Panc1 (cell line): Measurements from ENCODE around the gene RRAS2. TPM values are rescaled to one million over a fixed set of nuclear protein-coding genes. Genes with fewer than 3 reads are reported as not detected.

Source experiments
- ATAC-seq: fragments of 200-7000 bp; cut with Tn5 transposase; 2 replicates; pipeline ENCODE4 v1.9.1; 2020; ENCODE audit warnings: mild to moderate bottlenecking, moderate library complexity
- BruUV-seq: library from RNA; stranded (reverse); fragments of 400-500 nt; replicated peaks from 2 replicates; lab custom pipeline; 2021; lab: Mats Ljungman, UMichigan
- CTCF ChIA-PET: fragments of 300-600 bp; sonication (Branson Sonifier 250); formaldehyde crosslinking; loops from one replicate; lab custom pipeline; 2022; ENCODE audit warnings: antibody characterized with exemption; lab: Charles Lee
- POLR2A ChIA-PET: fragments of 300-600 bp; sonication (Branson Sonifier 250); formaldehyde crosslinking; loops from one replicate; lab custom pipeline; 2022; ENCODE audit warnings: antibody characterized with exemption; lab: Charles Lee
- DNase-seq: peaks from one replicate; pipeline ENCODE4 v3.0.0-alpha.2; 2010; ENCODE audit warnings: low read depth, low spot score
- H3K27ac ChIP-seq: 2 replicates; pipeline ENCODE4 v1.5.1; 2011; ENCODE audit warnings: mild to moderate bottlenecking, low read length, inconsistent platforms
- H3K27me3 ChIP-seq: fragments of 200-500 bp; sonication (Bioruptor generic); 2 replicates; pipeline ENCODE4 v1.6.0; 2014; ENCODE audit warnings: low read length, inconsistent platforms; ENCODE audit not compliant: control insufficient read depth, insufficient read depth
- H3K36me3 ChIP-seq: fragments of 200-500 bp; sonication (Bioruptor generic); 2 replicates; pipeline ENCODE4 v1.5.1; 2014; ENCODE audit warnings: inconsistent platforms, mild to moderate bottlenecking, low read length, moderate library complexity; ENCODE audit not compliant: control insufficient read depth, insufficient read depth
- H3K4me1 ChIP-seq: 2 replicates; pipeline ENCODE4 v1.5.1; 2011; ENCODE audit warnings: inconsistent platforms, mild to moderate bottlenecking, low read length, moderate library complexity; ENCODE audit not compliant: control insufficient read depth, insufficient read depth
- H3K4me3 ChIP-seq, 2 experiments: 2 replicates each; pipeline ENCODE4 v1.5.1; 2011 to 2012; ENCODE audit warnings: low read depth in 2 of 2, low read length in 2 of 2, mild to moderate bottlenecking in 2 of 2, inconsistent platforms in 1 of 2, moderate library complexity in 1 of 2
- H3K9me3 ChIP-seq: fragments of 200-500 bp; sonication (Bioruptor generic); 2 replicates; pipeline ENCODE4 v1.5.1; 2014; ENCODE audit warnings: low read depth, mild to moderate bottlenecking, inconsistent platforms, low read length, moderate library complexity; ENCODE audit not compliant: control insufficient read depth, insufficient read depth
- CTCF ChIP-seq: fragments of 450-650 bp; IDR thresholded peaks from 2 replicates; pipeline ENCODE4 v1.5.1; 2017; ENCODE audit warnings: mild to moderate bottlenecking
- POLR2AphosphoS5 ChIP-seq: IDR thresholded peaks from 2 replicates; pipeline ENCODE4 v1.6.1; 2012; ENCODE audit warnings: mild to moderate bottlenecking, low read depth, low read length, moderate library complexity
- REST ChIP-seq, 2 experiments: IDR thresholded peaks; 2 replicates each; pipeline ENCODE4 v1.6.1; 2011 to 2012; ENCODE audit warnings: low read depth in 2 of 2, control low read depth in 1 of 2, low read length in 1 of 2, mild to moderate bottlenecking in 1 of 2, moderate library complexity in 1 of 2; ENCODE audit not compliant: insufficient read depth in 1 of 2
- SIN3A ChIP-seq: IDR thresholded peaks from 2 replicates; pipeline ENCODE4 v1.6.1; 2012; ENCODE audit warnings: low read depth, mild to moderate bottlenecking, low read length, moderate library complexity, borderline replicate concordance; ENCODE audit not compliant: insufficient read depth
- TCF7L2 ChIP-seq: IDR thresholded peaks from 2 replicates; pipeline ENCODE4 v1.6.1; 2011; ENCODE audit warnings: mild to moderate bottlenecking, low read depth, low read length, inconsistent platforms
- in situ Hi-C: cut with HindIII; loops from 2 replicates; pipeline ENCODE4 v1.10.0; 2016; ENCODE audit warnings: low sequenced_read_pairs, low pct_unique_long_range_greater_than_20kb
- intact Hi-C: fragments of 100-400 bp; cut with micrococcal nuclease; formaldehyde crosslinking; loops from one replicate; pipeline ENCODE4 v1.10.0; 2022; ENCODE audit not compliant: unreplicated experiment
- total RNA-seq: library from RNA; stranded (reverse); gene quantifications from one replicate; pipeline ENCODE4 v1.2.1, GENCODE V29; 2021; ENCODE audit not compliant: unreplicated experiment

RRAS2 gene
- total RNA-seq, 1 experiment from 2014 or later = 58.4 TPM

GRCh38 chr11:14329702-14330101, 29.3 kb downstream of the RRAS2 start:
- BruUV-seq = no TSS peak
- intact Hi-C loops = no loop called here
- POLR2A ChIA-PET = no interaction called here
- TF ChIP-seq POLR2AphosphoS5 = no peak
- TF ChIP-seq CTCF = no peak
- TF ChIP-seq SIN3A = no peak
- TF ChIP-seq TCF7L2 = no peak
- no peak for TF ChIP-seq REST (IDR thresholded peaks at IDR 0.05; ENCODE audit: insufficient read depth in 1 of 2, low read depth in 2 of 2, low read length in 1 of 2)
- CTCF ChIA-PET = no interaction called here
- ATAC-seq (no peak), DNase-seq (no peak)
- no peaks in the 10 kb centered on the region for H3K9me3 ChIP-seq
- no peak overlapping the region for H3K4me3 ChIP-seq
- peaks cover 8% of the 10 kb centered on the region; the same call in 1 of the 2 replicates for H3K4me1 ChIP-seq
- no peaks in the 10 kb centered on the region for H3K27me3 ChIP-seq
- in situ Hi-C loops = no loop called here
- H3K27ac ChIP-seq = no peak overlapping the region
- no peaks in the 10 kb centered on the region for H3K36me3 ChIP-seq

- Histone ChIP-seq H3K4me1 (peaks cover 11% of the 10 kb centered on the region; the same call in 1 of the 2 replicates), H3K4me3 (no peak overlapping the region), H3K36me3 (no peaks in the 10 kb centered on the region), H3K9me3 (no peaks in the 10 kb centered on the region), H3K27me3 (no peaks in the 10 kb centered on the region), H3K27ac (no peak overlapping the region)
- intact Hi-C loops (no loop called here), in situ Hi-C loops (no loop called here)
- ChIA-PET POLR2A (no interaction called here), CTCF (no interaction called here)
- no TSS peak for BruUV-seq
- DNase-seq = no peak
- ATAC-seq = no peak
- TF ChIP-seq CTCF (no peak), REST (IDR thresholded peaks at IDR 0.05; ENCODE audit: insufficient read depth in 1 of 2, low read depth in 2 of 2, low read length in 1 of 2) (no peak), POLR2AphosphoS5 (no peak), TCF7L2 (no peak), SIN3A (no peak)
Measured at GRCh38 chr11:14327116-14327515, 31.9 kb downstream of the RRAS2 start.
